Measurements from ENCODE around the gene MYO1C. TPM values are rescaled to one million over a fixed set of nuclear protein-coding genes. Genes with fewer than 3 reads are reported as not detected.

MYO1C gene
- total RNA-seq, 4 donors from 2014 or later: 89.1 to 276 (median 116) TPM

DNA sequence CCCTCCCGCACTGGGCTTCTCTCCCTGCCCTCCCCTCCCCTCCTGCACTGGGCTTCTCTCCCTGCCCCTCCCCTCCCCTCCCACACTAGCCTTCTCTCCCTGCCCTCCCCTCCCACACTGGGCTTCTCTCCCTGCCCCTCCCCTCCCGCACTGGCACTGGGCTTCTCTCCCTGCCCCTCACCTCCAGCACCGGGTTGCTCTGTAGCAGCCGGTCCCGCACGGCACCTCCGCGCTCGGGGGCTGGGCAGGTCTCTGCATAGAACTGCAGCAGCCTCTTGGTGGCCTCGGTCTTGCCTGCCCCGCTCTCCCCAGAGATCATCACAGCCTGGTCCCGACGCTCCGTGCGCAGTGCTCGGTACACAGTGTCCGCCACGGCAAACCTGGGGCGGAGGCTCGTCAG lies 9.8 kb downstream of the MYO1C start:
- no peak for DNase-seq
- no peak for TF ChIP-seq POLR2A (IDR thresholded peaks at IDR 0.05)
- TF ChIP-seq, protein P1, sequence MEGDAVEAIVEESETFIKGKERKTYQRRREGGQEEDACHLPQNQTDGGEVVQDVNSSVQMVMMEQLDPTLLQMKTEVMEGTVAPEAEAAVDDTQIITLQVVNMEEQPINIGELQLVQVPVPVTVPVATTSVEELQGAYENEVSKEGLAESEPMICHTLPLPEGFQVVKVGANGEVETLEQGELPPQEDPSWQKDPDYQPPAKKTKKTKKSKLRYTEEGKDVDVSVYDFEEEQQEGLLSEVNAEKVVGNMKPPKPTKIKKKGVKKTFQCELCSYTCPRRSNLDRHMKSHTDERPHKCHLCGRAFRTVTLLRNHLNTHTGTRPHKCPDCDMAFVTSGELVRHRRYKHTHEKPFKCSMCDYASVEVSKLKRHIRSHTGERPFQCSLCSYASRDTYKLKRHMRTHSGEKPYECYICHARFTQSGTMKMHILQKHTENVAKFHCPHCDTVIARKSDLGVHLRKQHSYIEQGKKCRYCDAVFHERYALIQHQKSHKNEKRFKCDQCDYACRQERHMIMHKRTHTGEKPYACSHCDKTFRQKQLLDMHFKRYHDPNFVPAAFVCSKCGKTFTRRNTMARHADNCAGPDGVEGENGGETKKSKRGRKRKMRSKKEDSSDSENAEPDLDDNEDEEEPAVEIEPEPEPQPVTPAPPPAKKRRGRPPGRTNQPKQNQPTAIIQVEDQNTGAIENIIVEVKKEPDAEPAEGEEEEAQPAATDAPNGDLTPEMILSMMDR (IDR thresholded peaks at IDR 0.05): no peak
- no peak overlapping the region for H3K4me3 ChIP-seq
- H3K4me1 ChIP-seq: peaks cover 0 to 20% of the 10 kb centered on the region in 2 donors
- intact Hi-C loops (cut with DNase I; ENCODE audit: low total_unique reads): no loop called here
- no peaks in the 10 kb centered on the region for H3K9me3 ChIP-seq
- H3K27ac ChIP-seq: peak overlapping the region; percentile 33 to 53
- H3K27me3 ChIP-seq: no peaks in the 10 kb centered on the region
- H3K36me3 ChIP-seq: no peaks in the 10 kb centered on the region

GRCh38 chr17:1481736-1482135 lies 10.8 kb downstream of the MYO1C start:
- no peak overlapping the region for H3K27ac ChIP-seq
- H3K27me3 ChIP-seq: no peaks in the 10 kb centered on the region
- no peak overlapping the region for H3K4me3 ChIP-seq
- DNase-seq: peak in 1 of 2 donors; percentile 20
- TF ChIP-seq, protein P1 (IDR thresholded peaks at IDR 0.05): no peak
- no peak for TF ChIP-seq POLR2A (IDR thresholded peaks at IDR 0.05)
- no peaks in the 10 kb centered on the region for H3K36me3 ChIP-seq
- peaks cover 0 to 12% of the 10 kb centered on the region in 2 donors for H3K4me1 ChIP-seq
- no peaks in the 10 kb centered on the region for H3K9me3 ChIP-seq
- intact Hi-C loops (cut with DNase I; ENCODE audit: low total_unique reads): no loop called here

GRCh38 chr17:1480747-1481465 lies 11.6 kb downstream of the MYO1C start:
- peak in 1 of 2 donors; percentile 17 for DNase-seq
- Histone ChIP-seq H3K9me3 (no peaks in the 10 kb centered on the region), H3K27ac (no peak overlapping the region), H3K4me1 (peaks cover 0 to 12% of the 10 kb centered on the region in 2 donors), H3K27me3 (no peaks in the 10 kb centered on the region), H3K4me3 (no peak overlapping the region), H3K36me3 (no peaks in the 10 kb centered on the region)
- TF ChIP-seq, protein P1 (IDR thresholded peaks at IDR 0.05): no peak
- TF ChIP-seq POLR2A (IDR thresholded peaks at IDR 0.05): no peak
- intact Hi-C loops (cut with DNase I; ENCODE audit: low total_unique reads): no loop called here

GRCh38 chr17:1478418-1478817 lies 14.1 kb downstream of the MYO1C start:
- H3K4me1 ChIP-seq: peaks cover 0 to 7% of the 10 kb centered on the region in 2 donors
- no peaks in the 10 kb centered on the region for H3K27me3 ChIP-seq
- intact Hi-C loops (cut with DNase I; ENCODE audit: low total_unique reads): no loop called here
- no peak for DNase-seq
- H3K36me3 ChIP-seq: no peaks in the 10 kb centered on the region
- H3K27ac ChIP-seq: no peak overlapping the region
- H3K9me3 ChIP-seq: no peaks in the 10 kb centered on the region
- H3K4me3 ChIP-seq: no peak overlapping the region
- TF ChIP-seq, protein P1 (IDR thresholded peaks at IDR 0.05): no peak
- no peak for TF ChIP-seq POLR2A (IDR thresholded peaks at IDR 0.05)

DNA sequence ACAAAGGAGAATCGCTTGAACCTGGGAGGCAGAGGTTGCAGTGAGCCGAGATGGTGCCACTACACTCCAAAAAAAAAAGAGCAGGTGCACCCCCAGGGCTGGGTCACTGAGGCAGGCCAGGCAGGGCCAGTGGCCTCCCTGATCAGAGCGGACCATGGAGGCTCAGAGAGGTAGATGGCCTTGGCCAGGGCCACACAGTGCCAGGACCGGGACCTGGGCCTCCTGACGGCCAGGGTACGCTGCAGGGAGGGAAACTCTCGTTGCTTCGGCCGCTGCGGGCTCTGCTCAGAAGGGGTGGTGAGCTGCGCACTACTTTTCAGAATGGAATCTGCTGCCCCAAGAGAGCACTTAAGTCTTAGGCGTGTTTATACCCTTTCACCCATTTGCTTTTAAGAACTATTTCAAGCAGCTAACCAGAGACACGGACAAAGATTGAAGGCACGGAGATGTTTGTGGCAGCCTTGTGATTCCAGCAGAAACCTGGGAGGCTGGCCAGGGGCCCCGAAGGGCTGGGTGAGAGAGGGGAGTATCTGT lies 17.1 kb downstream of the MYO1C start:
- Histone ChIP-seq H3K36me3 (no peaks in the 10 kb centered on the region), H3K4me1 (no peaks in the 10 kb centered on the region), H3K4me3 (no peak overlapping the region), H3K9me3 (no peaks in the 10 kb centered on the region), H3K27me3 (no peaks in the 10 kb centered on the region), H3K27ac (peak overlapping the region in 1 of 2 donors; percentile 33)
- DNase-seq: no peak
- intact Hi-C loops (cut with DNase I; ENCODE audit: low total_unique reads): no loop called here
- TF ChIP-seq POLR2A (IDR thresholded peaks at IDR 0.05): no peak
- TF ChIP-seq, protein P1 (IDR thresholded peaks at IDR 0.05): no peak
